Breast epithelium (tissue), 4 donors: ENCODE data around the gene SF3A1. TPM values are rescaled to one million over a fixed set of nuclear protein-coding genes. Genes with fewer than 3 reads are reported as not detected.

ENCODE experiments used
- DNase-seq, 2 donors: peaks; one replicate each; pipeline ENCODE4 v3.0.0-alpha.2; 2019; ENCODE audit warnings: low spot score in 2 of 2
- H3K27ac ChIP-seq, 2 donors: fragments of 200-600 bp; sonication (generic) in 1 of 2; one replicate each; pipeline ENCODE4 v1.5.1; 2016 to 2019; ENCODE audit warnings: mild to moderate bottlenecking in 1 of 2
- H3K27me3 ChIP-seq, 2 donors: fragments of 200-600 bp; sonication (generic) in 1 of 2; one replicate each; pipeline versions ENCODE4 v1.5.1 to v1.6.0; 2017 to 2019; ENCODE audit warnings: control low read depth in 1 of 2, mild to moderate bottlenecking in 1 of 2
- H3K36me3 ChIP-seq: fragments of 200-600 bp; one replicate; pipeline ENCODE4 v1.5.1; 2019
- H3K4me1 ChIP-seq, 2 donors: fragments of 200-600 bp; sonication (generic); one replicate each; pipeline ENCODE4 v1.5.1; 2016 to 2019; ENCODE audit warnings: control low read depth in 1 of 2
- H3K4me3 ChIP-seq, 3 donors: fragments of 200-600 bp; sonication (generic); 1 replicate in 2 of 3; 2 replicates in 1 of 3; pipeline ENCODE4 v1.5.1; 2016 to 2019; ENCODE audit warnings: mild to moderate bottlenecking in 3 of 3, moderate library complexity in 2 of 3
- H3K9me3 ChIP-seq, 2 donors: fragments of 200-600 bp; sonication (generic) in 1 of 2; one replicate each; pipeline ENCODE4 v1.5.1; 2016 to 2019; ENCODE audit warnings: control low read depth in 1 of 2
- POLR2A ChIP-seq: fragments of 450-650 bp; IDR thresholded peaks from one replicate; pipeline ENCODE4 v1.6.1; 2016; ENCODE audit warnings: antibody characterized with exemption, mild to moderate bottlenecking, moderate library complexity
- POLR2AphosphoS5 ChIP-seq, 3 donors: sonication (generic); formaldehyde crosslinking; IDR thresholded peaks; one replicate each; pipeline ENCODE4 v1.6.1; 2017; ENCODE audit warnings: antibody characterized with exemption in 3 of 3
- intact Hi-C: fragments of 100-400 bp; cut with DNase I; formaldehyde crosslinking; loops from one replicate; pipeline ENCODE4 v1.15.1; 2023; ENCODE audit warnings: low total_unique reads
- total RNA-seq, 3 donors: library from RNA; depleted of rRNA; stranded (reverse); fragments of >200 nt; gene quantifications; one replicate each; pipeline ENCODE4 v1.1.0, GENCODE V29; 2016
- TF ChIP-seq, protein P1 (sequence below), 3 donors: fragments of 450-650 bp; IDR thresholded peaks; one replicate each; pipeline ENCODE4 v1.5.1; 2016 to 2017; ENCODE audit warnings: antibody characterized with exemption in 3 of 3, mild to moderate bottlenecking in 3 of 3, moderate library complexity in 3 of 3

The SF3A1 gene
- total RNA-seq, 3 donors from 2014 or later = 47.7 to 68.6 (median 47.9) TPM

DNA sequence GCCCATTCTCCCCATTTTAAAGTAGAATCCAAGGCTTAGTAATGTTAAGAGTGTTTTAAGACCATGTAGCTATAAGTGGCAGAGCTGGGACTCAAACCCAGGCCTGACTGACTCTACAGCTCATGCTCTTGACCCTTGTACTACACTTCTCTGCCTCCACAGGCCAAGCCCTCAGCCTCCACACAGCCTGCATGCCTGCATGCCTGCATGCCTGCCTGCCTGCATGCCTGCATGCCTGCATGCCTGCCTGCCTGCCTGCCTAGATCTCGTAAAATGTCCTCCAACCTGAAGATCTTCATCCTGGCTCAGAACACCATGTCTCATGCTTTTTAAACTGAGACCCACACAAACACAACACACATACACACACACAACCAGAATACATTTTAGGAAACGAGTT is 48.6 kb downstream of the SF3A1 start:
- no peak for DNase-seq
- H3K4me3 ChIP-seq = no peak overlapping the region
- H3K36me3 ChIP-seq = no peaks in the 10 kb centered on the region
- H3K27me3 ChIP-seq = no peaks in the 10 kb centered on the region
- H3K4me1 ChIP-seq = peaks cover 45 to 85% of the 10 kb centered on the region in 2 donors
- intact Hi-C loops = no loop called here
- H3K9me3 ChIP-seq = no peaks in the 10 kb centered on the region
- TF ChIP-seq POLR2A = no peak
- H3K27ac ChIP-seq = peak overlapping the region; percentile 88 to 96

DNA sequence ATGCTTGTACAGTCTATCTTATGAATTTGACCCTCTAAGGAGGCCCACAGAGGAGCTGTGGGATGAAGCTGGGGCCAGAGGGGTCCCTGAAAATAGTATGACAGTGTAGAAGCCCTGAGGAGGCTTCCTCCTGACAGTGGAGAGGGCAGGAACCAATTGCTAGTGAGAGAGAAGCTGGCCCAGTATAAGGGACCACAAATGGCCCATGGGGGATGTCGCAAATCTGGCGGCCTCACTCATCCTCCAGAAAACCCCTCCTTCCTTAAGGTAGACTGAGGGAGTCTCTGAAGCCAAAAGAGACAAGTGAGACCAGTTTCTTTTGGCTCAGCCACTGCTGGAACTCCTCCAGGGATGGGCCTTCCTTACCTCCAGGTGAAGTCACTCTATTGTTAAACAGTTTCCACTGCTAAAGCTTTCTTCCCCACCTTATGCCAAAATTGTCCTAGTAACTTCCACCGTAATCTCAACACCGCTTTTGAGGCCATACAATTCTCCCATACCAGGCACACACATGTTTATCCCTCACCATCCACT is 49.6 kb downstream of the SF3A1 start:
- TF ChIP-seq POLR2AphosphoS5 (IDR thresholded peaks at IDR 0.05) (peak in 1 of 3 donors; percentile 35), POLR2A (no peak)
- TF ChIP-seq, protein P1, sequence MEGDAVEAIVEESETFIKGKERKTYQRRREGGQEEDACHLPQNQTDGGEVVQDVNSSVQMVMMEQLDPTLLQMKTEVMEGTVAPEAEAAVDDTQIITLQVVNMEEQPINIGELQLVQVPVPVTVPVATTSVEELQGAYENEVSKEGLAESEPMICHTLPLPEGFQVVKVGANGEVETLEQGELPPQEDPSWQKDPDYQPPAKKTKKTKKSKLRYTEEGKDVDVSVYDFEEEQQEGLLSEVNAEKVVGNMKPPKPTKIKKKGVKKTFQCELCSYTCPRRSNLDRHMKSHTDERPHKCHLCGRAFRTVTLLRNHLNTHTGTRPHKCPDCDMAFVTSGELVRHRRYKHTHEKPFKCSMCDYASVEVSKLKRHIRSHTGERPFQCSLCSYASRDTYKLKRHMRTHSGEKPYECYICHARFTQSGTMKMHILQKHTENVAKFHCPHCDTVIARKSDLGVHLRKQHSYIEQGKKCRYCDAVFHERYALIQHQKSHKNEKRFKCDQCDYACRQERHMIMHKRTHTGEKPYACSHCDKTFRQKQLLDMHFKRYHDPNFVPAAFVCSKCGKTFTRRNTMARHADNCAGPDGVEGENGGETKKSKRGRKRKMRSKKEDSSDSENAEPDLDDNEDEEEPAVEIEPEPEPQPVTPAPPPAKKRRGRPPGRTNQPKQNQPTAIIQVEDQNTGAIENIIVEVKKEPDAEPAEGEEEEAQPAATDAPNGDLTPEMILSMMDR (IDR thresholded peaks at IDR 0.05) = no peak
- Histone ChIP-seq H3K36me3 (no peaks in the 10 kb centered on the region), H3K9me3 (no peaks in the 10 kb centered on the region), H3K4me3 (peak overlapping the region in 1 of 3 donors; percentile 24), H3K27me3 (no peaks in the 10 kb centered on the region), H3K4me1 (peaks cover 42 to 94% of the 10 kb centered on the region in 2 donors), H3K27ac (peak overlapping the region; percentile 88 to 96)
- intact Hi-C loops = no loop called here
- peak in 1 of 2 donors; percentile 86 for DNase-seq

DNA sequence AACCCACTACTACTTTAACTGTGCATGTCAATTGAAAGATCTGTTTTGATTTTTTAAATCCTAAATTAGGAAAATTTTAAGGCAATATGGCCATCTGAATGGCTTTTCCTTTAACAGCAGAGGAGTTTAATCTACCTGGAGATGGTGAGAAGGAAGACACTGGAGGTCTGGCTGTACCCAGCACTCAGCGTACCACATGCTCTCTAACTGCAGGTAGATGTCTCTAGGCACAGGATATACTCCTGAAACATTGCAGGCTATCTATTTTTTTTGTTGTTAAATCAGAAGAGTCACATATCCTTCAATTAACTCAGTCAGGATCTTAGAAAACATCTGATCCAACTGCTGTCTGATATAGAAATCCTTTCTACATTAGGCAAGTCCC is 50.1 kb downstream of the SF3A1 start:
- no peak for DNase-seq
- Histone ChIP-seq H3K9me3 (no peaks in the 10 kb centered on the region), H3K36me3 (no peaks in the 10 kb centered on the region), H3K4me1 (peaks cover 45 to 96% of the 10 kb centered on the region in 2 donors), H3K27me3 (no peaks in the 10 kb centered on the region), H3K4me3 (peak overlapping the region in 1 of 3 donors; percentile 24), H3K27ac (peak overlapping the region; percentile 88 to 96)
- TF ChIP-seq, protein P1 (IDR thresholded peaks at IDR 0.05) = no peak
- TF ChIP-seq POLR2AphosphoS5 (IDR thresholded peaks at IDR 0.05) = no peak
- no peak for TF ChIP-seq POLR2A
- intact Hi-C loops = no loop called here

DNA sequence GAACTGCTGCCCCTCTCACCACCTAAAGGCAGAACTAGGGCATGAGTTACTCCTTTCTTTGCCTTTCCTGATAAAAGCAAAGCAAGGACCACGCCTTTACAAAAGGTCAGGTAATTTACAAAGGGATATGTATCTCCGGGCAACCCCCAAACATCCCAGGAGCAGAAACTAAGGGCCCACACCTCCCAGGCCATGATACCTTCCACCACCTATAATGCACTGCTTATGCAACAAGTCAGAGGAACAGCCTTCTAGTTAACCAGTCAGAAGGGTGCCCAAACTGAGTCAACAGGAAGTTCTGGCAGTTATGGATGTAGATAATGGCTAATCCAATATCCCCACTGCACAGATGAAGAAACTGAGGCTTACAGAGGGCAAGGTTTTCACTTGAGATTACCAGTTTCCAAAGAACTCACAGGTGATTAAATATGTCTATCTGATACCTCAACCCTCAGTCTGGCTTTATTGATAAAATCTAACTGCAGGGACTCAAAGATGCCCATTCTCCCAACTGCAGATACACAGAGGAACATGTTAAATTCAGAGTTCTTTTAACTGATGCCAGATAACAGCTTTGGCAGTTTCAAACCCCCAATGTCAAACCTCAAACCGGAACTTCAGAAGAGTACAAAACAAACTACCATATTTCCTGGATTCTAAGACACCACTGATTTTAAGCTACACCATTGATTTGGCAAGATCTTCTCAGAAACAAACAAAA is 50.6 kb downstream of the SF3A1 start:
- TF ChIP-seq POLR2AphosphoS5 (IDR thresholded peaks at IDR 0.05) (no peak), POLR2A (no peak)
- TF ChIP-seq, protein P1 (IDR thresholded peaks at IDR 0.05) = no peak
- DNase-seq = no peak
- intact Hi-C loops = no loop called here
- H3K4me3 ChIP-seq = peak overlapping the region in 1 of 3 donors; percentile 23
- H3K27ac ChIP-seq = peak overlapping the region; percentile 88 to 96
- peaks cover 40 to 94% of the 10 kb centered on the region in 2 donors for H3K4me1 ChIP-seq
- H3K9me3 ChIP-seq = no peaks in the 10 kb centered on the region
- H3K36me3 ChIP-seq = no peaks in the 10 kb centered on the region
- no peaks in the 10 kb centered on the region for H3K27me3 ChIP-seq

DNA sequence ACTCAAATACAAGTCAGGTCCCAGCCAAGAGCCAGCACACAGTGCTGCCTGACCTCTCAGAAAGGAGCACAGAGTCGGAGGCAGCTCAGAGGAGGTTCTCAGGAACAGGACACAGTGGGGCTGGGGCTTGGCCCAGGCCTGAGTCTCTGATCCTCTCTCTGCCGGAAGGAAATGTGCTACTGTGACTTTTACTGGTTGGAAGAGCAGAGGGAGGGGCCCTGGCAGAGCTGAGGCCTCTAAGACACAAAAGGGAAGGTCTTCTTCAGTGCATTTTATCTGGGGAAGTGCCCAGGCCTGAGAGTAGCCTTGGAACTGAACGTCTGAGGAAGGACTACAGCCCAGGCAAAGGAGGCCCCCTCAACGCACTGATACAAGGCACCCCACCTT is 51.2 kb downstream of the SF3A1 start:
- H3K4me3 ChIP-seq = peak overlapping the region in 1 of 3 donors; percentile 23
- H3K4me1 ChIP-seq = peaks cover 36 to 88% of the 10 kb centered on the region in 2 donors

More for the DNA sequence above, 51.2 kb downstream of the SF3A1 start:
- H3K9me3 ChIP-seq = no peaks in the 10 kb centered on the region
- peak overlapping the region; percentile 88 to 96 for H3K27ac ChIP-seq
- H3K27me3 ChIP-seq = no peaks in the 10 kb centered on the region
- TF ChIP-seq, protein P1 (IDR thresholded peaks at IDR 0.05) = no peak
- TF ChIP-seq POLR2AphosphoS5 (IDR thresholded peaks at IDR 0.05) = no peak
- peak; percentile 19 for TF ChIP-seq POLR2A
- intact Hi-C loops = no loop called here
- H3K36me3 ChIP-seq = no peaks in the 10 kb centered on the region
- DNase-seq = peak in 1 of 2 donors; percentile 41
